PFSK-1 (cell line): ENCODE data around the gene OR52K2.

Experiments
- FOXP2 ChIP-seq: optimal IDR thresholded peaks from 2 replicates; pipeline ENCODE3; 2011; ENCODE audit warnings: borderline replicate concordance, control low read depth, inconsistent platforms; ENCODE audit not compliant: insufficient read depth; ENCODE audit errors: extremely low read length, extremely low read depth
- POLR2AphosphoS5 ChIP-seq: IDR thresholded peaks from 2 replicates; pipeline ENCODE4 v1.6.1; 2012; ENCODE audit warnings: low read depth, mild to moderate bottlenecking, control low read depth, low read length, moderate library complexity
- REST ChIP-seq, 2 experiments: IDR thresholded peaks; 2 replicates each; pipeline versions ENCODE4 v1.6.1 to v1.8.0; 2011 to 2012; ENCODE audit warnings: low read depth in 2 of 2, low read length in 2 of 2, control low read depth in 1 of 2, inconsistent platforms in 1 of 2, mild to moderate bottlenecking in 1 of 2, moderate library complexity in 1 of 2; ENCODE audit not compliant: insufficient read depth in 1 of 2
- SIN3A ChIP-seq: IDR thresholded peaks from 2 replicates; pipeline ENCODE4 v1.6.1; 2012; ENCODE audit warnings: mild to moderate bottlenecking, low read length, moderate library complexity, borderline replicate concordance; ENCODE audit not compliant: insufficient read depth
- TAF1 ChIP-seq: IDR thresholded peaks from 2 replicates; pipeline ENCODE4 v1.6.1; 2012; ENCODE audit warnings: low read length, control low read depth, borderline replicate concordance; ENCODE audit not compliant: insufficient read depth

OR52K2 gene

GRCh38 chr11:4481240-4481582 is 32.1 kb downstream of the OR52K2 start:
- TF ChIP-seq POLR2AphosphoS5 (no peak), FOXP2 (no peak), SIN3A (no peak), REST (IDR thresholded peaks at IDR 0.05; ENCODE audit: insufficient read depth in 1 of 2, low read depth in 2 of 2, low read length in 2 of 2) (no peak), TAF1 (no peak)

DNA sequence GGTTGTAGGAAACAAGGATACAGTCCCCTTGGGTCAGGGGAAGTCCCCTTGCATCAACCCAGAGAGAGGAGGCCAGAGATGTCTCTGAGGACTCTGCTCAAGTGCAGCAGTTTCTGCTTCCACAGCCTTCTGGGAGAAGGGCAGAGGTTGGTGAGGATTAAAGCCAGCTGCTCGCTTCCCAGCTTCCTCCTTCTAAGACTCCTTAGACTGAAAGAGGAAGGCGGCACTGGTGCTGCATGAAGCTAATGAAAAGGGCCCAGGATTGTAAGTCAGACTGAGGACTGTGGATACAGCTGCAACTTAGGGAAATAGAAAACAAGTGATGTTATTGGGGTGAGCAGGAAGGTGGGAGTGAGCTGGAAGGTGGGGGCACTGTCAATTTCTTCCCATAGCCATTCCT is 33.4 kb downstream of the OR52K2 start, which contains the start of gene OR52K1:
Gene OR52K1 (plus strand): TSS at position 202 of the 400 bp plus-strand sequence. CDS start 6,255 bp downstream, outside the sequence.
- TF ChIP-seq FOXP2 (no peak), TAF1 (no peak), SIN3A (no peak), POLR2AphosphoS5 (no peak), REST (IDR thresholded peaks at IDR 0.05; ENCODE audit: insufficient read depth in 1 of 2, low read depth in 2 of 2, low read length in 2 of 2) (no peak)

- no peak for TF ChIP-seq FOXP2
- no peak for TF ChIP-seq REST (IDR thresholded peaks at IDR 0.05; ENCODE audit: insufficient read depth in 1 of 2, low read depth in 2 of 2, low read length in 2 of 2)
- TF ChIP-seq SIN3A, result no peak
- no peak for TF ChIP-seq POLR2AphosphoS5
- no peak for TF ChIP-seq TAF1
Observed at GRCh38 chr11:4484310-4484709, 35.2 kb downstream of the OR52K2 start.

DNA sequence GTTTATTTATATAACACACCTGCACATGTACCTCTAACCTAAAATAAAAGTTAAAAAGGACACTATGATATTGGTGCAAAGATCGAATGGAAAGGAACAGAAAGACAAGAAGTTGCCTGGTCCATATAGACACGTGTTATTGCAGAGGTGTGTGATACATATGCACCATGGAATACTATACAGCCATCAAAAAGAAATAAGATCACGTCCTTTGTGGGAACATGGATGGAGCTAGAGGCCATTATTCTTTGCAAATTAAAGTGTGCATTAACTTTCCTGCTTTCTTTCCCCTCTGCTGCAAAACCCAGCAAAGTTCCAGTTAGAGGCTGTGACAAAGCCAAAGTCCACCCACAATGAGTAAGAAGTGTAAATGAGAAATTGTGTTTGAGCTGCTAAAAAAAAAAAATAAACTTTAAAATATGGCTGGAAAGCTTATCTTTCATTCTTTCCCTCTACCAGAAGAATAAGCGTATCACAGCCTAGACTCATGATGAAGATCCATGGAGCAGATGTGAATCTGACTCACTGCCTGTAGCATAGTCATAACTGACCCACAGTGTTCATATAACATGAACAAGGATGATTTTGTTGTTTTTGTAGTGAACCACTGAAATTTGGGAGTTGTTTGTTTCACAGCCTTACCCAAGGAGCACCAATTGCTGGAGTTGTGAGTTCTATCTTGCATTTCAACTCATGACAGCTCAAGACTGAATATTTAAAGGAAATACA is 42.9 kb downstream of the OR52K2 start:
- no peak for TF ChIP-seq REST (IDR thresholded peaks at IDR 0.05; ENCODE audit: insufficient read depth in 1 of 2, low read depth in 2 of 2, low read length in 2 of 2)
- TF ChIP-seq TAF1, result no peak
- no peak for TF ChIP-seq FOXP2
- no peak for TF ChIP-seq SIN3A
- TF ChIP-seq POLR2AphosphoS5, result no peak

DNA sequence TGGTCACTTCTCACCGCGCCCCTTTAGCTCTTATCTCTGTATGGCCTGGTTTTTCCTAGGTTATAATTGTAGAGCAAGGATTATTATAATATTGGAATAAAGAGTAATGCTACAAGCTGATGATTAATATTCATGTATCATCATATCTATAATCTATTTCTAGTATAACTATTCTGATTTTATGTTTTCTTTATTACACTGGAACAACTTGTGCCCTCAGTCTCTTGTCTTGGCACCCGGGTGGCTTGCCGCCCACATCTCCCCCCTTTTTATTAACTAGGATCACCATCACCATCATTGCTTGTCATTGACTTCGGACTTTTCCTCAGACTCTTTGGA is 44.4 kb downstream of the OR52K2 start:
- TF ChIP-seq FOXP2 (no peak), SIN3A (no peak), REST (IDR thresholded peaks at IDR 0.05; ENCODE audit: insufficient read depth in 1 of 2, low read depth in 2 of 2, low read length in 2 of 2) (no peak), POLR2AphosphoS5 (no peak), TAF1 (no peak)
